DMS 273 treated with DMSO at 0.1 percent for 48 hours (cell line): Measurements from ENCODE around the gene DAB2IP.
"Not testable (repeated sequence)": the region's sequence is repeated elsewhere in the genome, so short reads cannot be mapped to it uniquely, and the experiment has no call there.

Source experiments
- DNase-seq: peaks from one replicate; lab custom pipeline; 2025; lab: John Stamatoyannopoulos, UW

DAB2IP gene

DNA sequence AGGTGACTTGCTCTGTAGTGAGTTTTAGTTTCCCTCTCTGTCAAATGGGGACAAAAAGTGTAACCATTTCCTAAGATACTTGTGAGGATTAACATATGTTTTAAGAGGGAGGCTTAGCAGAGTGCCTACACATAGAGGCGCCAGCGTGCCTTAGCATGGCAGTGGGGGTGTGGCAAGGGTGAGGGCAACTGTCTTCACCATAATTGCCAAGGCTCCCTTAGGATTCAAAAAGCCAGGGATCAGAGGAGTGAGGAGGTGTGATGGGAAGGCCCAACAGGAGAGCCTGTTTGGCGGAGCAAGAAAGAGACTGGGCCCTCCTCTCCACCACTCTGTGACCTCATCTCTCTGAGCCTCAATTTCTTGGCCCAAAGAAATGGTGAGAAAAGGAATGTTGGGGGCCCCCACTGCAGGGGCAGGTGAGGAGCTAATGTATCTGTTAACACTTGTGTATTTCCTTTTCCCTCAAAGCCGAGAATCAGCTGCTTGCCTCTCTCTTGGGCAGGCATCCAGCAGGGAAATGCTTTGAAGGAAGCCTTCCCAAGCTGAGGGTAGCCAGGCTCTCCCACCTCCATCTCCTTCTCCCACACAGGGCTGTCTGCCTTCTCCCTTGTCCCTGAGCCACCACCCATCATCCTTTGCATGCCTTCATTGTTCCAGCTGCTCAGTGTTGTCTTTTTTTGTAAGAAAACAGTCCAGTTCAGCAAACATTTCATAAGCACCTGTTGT, 76.0 kb downstream of the DAB2IP start:
- DNase-seq = no peak

DNA sequence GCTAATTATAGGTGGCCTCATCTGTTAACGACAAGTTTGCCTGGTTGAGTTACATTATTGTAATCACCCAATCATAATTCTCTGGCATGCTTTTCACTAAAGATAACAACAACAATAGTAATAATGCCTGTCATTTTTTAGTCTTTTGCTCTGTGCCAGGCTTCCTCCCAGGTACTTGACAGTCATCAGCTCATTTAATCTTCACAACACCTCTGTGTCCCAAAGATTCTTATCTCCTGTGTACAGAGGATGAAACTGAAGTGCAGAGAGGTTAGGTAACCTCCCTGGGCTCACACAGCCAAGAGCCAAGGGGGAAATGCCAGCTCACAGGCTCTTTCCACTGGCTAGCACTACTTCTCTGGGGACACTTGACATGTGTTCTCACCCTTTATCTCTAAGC, 77.5 kb downstream of the DAB2IP start:
- no peak for DNase-seq

GRCh38 chr9:121729769-121730562, 78.5 kb downstream of the DAB2IP start:
- DNase-seq = no peak

- DNase-seq = no peak
These were observed 79.7 kb downstream of the DAB2IP start for GRCh38 chr9:121731090-121731489.

DNA sequence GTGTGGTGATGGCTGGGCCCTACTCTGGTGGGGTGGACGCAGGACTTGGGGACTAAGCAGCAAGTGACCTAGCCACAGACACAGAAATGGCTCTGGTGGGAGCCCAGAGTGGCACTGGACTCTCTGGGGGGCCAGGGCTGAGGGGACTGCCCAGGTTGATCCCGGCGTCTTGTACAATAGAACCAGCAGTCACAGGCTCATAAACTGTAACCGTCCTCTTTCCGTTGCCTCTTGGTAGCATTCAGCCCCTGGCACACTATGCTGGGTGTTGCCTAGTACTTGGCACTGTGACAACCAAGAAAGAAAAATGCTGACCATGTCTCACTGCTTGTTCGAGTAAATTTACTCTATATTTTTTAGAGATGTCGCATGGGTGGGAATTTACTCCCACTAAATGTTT, 80.5 kb downstream of the DAB2IP start:
- DNase-seq = no peak

DNA sequence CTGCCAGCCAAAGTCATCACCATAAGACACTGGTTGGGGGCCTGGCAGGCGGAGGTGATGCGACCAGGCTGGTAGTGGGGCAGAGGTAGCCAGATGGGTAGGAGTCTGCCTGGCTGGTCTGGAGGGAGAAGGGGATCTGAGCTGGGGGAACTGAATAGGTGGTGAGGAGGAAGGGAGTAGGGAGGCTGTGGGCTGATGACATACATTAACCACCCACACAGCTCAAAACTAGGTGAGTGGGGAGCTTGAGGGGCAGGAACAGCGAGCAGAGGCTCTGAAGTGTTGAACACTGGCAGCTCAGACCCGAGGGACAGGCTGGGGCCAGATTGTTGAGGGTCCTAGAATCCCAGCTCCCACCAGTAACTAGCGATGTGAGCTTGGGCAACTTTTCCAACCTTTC, 81.0 kb downstream of the DAB2IP start:
- DNase-seq = no peak

- no peak for DNase-seq
These were observed 81.5 kb downstream of the DAB2IP start for GRCh38 chr9:121732886-121733285.

DNA sequence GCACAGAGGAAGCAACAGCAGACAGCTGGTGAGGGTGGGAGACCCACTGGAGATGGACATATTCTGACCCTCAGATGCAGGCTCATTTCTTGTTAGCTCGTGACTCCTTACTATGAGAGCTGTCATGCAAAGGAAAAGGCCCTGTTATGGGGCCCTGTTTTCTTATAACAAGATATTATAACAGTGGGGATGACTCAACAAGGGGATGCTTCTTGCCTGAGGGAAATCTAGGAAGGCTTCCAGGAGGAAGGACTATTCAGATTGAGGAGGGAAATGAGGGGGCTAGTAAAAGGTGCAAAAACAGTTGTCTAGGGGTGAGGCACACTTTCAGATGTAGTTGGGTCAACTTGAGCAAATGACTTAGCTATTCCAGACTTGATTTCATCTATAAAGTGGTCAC, 83.0 kb downstream of the DAB2IP start:
- DNase-seq = no peak

DNA sequence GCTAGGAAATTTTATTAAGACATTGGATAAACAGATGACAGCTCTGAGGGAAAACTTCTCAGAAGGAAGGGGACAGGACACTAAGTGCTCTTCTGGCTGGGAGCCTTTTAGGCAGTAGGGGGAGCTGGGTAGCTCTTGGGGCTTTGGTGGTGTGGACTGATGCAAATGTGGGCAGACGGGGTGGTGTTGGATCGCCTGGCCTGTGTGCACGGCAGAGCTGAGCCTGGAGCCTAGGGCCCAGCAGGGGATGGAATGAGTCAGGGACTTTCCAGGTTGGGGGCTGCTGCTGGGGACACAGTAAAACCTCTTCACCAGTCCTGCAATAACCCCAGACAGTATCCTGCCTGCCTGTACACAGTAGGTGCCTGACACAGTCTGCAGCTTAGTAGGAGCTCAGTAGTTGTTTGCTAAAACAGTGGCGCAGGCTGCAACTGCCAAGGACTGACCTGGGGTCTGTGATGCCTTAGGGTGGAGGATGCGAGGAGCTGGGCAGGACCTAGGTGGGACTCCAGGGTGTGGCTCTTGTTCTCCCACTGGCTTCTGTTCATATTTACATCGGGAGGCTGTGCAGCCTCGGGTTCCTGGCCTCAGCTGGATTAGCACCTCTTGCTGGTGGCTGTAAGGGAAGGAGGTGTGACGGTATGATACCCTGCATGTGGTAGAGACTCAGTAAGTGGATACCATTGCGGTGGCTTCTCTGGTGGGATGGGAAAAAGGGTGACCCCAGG, 83.8 kb downstream of the DAB2IP start:
- no peak for DNase-seq

DNA sequence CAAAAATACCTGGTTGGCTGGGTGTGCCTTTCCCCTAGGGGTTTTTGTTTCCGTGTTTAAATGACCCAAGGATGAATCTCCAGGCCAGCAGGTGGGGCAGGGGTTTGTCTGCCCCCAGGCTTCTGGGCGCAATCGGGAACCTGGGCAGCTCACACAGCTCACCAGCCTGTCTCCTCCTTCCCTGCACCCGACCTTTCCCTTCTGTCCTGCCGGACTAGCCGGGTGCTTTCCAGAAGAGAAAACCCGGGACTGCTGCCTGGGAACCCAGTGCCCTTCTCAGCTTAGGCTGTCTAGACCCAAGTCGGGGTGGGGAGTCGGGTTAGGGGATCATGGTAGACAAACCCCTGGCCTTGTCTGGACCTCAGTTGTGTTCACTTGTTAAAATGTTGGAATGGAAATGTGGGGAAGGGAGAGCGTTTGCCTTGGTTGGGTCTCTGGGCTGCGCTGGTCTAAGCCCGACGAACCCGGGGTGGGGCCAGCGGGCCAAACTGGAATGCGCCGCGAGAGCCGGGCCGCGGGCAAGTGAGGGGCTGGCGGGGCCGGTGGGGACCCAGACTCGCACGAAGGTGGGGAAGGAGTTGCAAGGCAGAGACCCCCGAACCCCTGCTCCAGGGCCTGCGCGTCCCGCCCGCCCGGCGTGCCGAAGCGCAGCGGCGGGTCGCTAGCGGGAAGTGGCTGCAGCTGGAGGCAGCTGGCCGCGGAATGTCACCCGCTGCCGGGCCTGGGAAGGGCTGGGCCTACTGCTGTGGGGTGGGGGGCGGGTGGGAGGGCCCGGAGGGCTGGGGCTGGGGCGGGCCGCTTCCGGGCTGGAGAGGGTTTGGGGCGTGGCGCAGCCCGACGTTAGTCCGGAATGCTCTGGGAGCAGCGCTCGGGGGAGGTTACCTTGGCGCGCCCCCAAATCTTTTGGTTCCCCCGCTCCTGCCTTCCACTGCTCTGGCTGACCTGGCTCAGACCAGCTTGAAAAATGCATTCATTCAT, 84.6 kb downstream of the DAB2IP start:
- no peak for DNase-seq

GRCh38 chr9:121736934-121737462, 85.6 kb downstream of the DAB2IP start:
- no peak for DNase-seq

DNA sequence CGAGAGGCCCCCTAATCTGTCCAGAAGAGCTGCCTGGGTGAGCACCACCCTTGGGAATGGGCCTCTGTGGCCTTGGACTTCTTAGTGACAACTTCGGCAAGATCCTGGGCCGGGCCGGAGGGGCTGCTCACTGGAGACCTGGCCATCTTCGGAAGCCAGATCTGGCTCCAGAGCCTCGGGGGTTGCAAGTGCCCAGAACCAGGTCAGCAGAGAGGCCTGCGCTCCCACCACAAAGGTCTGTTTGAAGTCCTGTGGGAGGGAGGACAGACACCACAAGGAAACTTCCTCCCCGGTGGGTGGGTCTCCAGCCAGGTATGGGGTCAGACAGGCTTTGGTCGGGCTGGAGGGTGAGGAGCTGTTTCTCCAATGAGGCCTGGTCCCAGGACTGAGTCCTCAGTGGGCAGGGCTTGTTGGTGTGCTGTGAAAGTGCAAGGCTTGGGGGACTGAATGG, 86.1 kb downstream of the DAB2IP start:
- DNase-seq = no peak

GRCh38 chr9:121738411-121738810, 87.0 kb downstream of the DAB2IP start:
- no peak for DNase-seq

DNA sequence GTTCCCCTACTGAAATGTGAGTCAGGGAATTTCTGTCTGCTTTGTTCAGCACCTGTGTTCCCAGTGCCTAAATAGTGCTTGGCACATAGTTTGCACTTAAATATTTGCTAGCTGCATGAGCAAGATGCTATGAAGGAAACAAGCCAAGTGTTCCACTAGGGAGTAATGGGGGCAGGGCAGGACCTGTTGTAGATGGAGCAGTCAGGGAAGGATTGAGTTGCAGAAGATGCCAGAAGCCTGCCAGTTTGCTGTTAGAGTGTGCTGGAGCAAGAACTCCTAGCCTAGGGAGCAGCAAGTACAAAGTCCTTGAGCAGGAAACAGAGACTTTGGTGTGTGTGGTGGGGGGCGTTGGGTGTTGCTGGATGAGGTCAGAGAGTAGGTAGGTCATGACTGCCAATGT, 87.5 kb downstream of the DAB2IP start:
- DNase-seq = no peak

DNA sequence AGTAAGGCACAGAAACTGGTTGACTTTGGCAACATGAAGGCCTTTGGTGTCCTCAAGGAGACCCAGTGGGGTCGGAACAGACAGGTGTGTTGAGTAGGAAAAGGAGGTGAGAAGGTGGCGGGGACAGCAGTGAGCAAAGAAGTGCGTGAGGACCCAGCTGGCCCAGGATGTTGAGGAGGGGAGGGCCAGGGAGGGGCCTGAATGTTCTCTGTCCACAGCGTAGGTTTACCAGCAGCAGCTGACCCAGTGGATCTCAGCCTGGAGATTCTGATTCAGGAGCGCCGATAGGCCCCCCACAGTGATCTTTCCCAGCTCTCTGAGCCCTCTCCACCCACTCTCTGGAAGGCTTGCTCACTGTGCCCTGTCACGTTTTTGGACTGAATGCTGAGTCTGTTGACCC, 88.5 kb downstream of the DAB2IP start:
- DNase-seq = no peak

DNA sequence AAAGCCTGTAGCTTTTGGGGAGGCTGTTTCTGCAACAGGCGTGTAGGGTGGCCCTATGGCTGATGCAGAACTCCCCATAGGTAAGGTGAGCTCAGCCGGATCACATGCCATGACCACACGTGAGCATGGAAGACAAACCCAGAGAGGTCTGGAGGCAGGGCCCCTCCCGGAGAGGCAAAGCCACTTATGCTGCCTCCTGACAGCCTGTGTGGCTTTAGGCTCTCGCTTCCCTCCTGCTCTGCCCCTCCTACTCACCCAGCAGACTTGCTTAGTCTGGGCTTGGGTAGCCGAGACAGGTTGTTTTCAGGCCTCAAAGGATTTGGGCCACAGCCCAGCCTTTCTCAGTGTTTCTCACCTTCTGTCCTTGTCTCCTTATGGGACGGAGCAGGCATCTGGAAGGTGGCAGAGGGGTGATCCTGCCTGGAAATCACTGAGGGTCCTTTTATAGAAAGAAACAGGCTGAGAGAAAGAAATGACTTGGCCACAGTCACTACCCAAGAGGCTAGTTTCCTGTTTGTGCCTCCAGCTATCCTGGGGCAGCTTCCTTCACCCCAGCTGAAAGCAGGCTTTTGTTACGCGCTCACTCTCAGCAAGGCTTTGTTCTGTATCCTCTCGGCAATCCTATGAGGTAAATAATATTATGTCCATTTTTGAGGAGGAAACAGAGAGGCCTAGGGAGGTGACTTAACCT, 89.9 kb downstream of the DAB2IP start:
- DNase-seq = no peak

DNA sequence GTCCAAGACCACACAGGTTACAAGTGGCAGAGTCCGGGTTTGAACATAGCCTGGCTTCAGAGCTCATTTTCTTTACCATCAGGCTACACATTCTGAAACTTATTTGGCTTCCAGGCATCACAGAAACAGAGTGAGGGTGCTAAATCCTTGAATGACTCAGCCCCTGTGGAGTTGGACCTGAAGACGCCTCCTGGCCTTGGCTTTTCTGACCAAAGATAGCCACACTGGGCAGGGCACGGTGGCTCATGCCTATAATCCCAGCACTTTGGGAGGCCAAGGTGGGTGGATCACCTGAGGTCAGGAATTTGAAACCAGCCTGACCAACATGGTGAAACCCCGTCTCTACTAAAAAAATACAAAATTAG, 90.5 kb downstream of the DAB2IP start:
- not testable (repeated sequence) for DNase-seq

GRCh38 chr9:121742923-121743322, 91.5 kb downstream of the DAB2IP start:
- no peak for DNase-seq

- DNase-seq = no peak
These were observed 92.1 kb downstream of the DAB2IP start for GRCh38 chr9:121743441-121744001.

DNA sequence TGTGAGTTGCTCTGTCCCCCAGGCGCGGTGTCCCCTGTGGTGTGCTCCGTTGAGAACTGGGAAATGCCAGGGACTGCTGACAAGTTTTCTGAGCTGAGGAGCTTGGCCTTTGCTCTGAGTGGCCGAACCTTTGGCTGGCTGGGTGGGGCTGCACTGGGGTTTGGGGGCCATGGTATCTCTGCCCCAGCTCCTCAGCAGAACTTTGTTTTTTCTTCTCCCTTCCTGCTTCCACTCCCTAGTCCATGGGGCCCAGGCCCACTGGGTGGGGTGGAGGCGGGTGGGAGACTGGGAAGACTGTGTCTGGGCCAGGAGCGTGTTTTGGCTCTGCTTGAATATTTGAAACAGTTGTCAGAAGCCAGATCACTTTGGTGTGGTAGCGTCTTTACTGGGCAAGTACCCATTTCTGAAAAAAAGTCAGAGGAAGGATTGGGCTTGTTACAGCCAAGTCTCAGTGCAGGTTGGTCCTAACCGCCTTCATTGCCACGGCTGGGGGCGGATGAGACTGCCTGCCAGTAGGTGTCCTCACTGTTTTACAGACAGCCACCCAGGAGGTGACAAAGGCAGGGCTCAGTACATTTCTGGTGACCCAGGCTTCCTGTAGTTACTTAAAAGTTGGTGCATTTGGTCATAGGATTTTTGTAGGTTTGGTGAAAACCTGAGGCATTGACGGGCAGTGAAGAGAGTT, 92.7 kb downstream of the DAB2IP start:
- no peak for DNase-seq
